Epithelial cell of prostate (primary cell): ENCODE results near the gene OVAAL.

Source experiments
- DNase-seq: peaks from one replicate; pipeline ENCODE4 v3.0.0-alpha.2; 2011; ENCODE audit warnings: low read depth, low spot score
- H3K27ac ChIP-seq: fragments of 450-650 bp; 2 replicates; pipeline ENCODE4 v1.5.1; 2017; ENCODE audit warnings: mild to moderate bottlenecking

OVAAL gene

GRCh38 chr1:180600343-180600742 is 41.6 kb downstream of the OVAAL start:
- DNase-seq, result no peak
- peak overlapping the region; percentile 24 for H3K27ac ChIP-seq

- no peak overlapping the region for H3K27ac ChIP-seq
- DNase-seq, result no peak
These were observed 42.7 kb downstream of the OVAAL start for GRCh38 chr1:180601512-180601911.

- no peak overlapping the region for H3K27ac ChIP-seq
- DNase-seq, result no peak
These were observed 44.6 kb downstream of the OVAAL start for GRCh38 chr1:180603223-180603849.

GRCh38 chr1:180603850-180604226 is 45.1 kb downstream of the OVAAL start:
- DNase-seq, result no peak
- H3K27ac ChIP-seq, result no peak overlapping the region

GRCh38 chr1:180606155-180606554 is 47.4 kb downstream of the OVAAL start:
- H3K27ac ChIP-seq, result no peak overlapping the region
- DNase-seq, result no peak

GRCh38 chr1:180609643-180610555 is 51.1 kb downstream of the OVAAL start:
- peak overlapping the region; percentile 20 for H3K27ac ChIP-seq
- no peak for DNase-seq

GRCh38 chr1:180610556-180611015 is 51.8 kb downstream of the OVAAL start:
- no peak for DNase-seq
- peak overlapping the region; percentile 60 for H3K27ac ChIP-seq

- peak overlapping the region; percentile 60 for H3K27ac ChIP-seq
- DNase-seq, result no peak
These were observed 52.5 kb downstream of the OVAAL start for GRCh38 chr1:180611016-180611930.

- DNase-seq, result no peak
- no peak overlapping the region for H3K27ac ChIP-seq
These were observed 53.9 kb downstream of the OVAAL start for GRCh38 chr1:180612632-180613031.

- peak; percentile 60 for DNase-seq
- H3K27ac ChIP-seq, result peak overlapping the region; percentile 58
These were observed 56.0 kb downstream of the OVAAL start for GRCh38 chr1:180614730-180615129.

GRCh38 chr1:180615493-180616290 is 56.9 kb downstream of the OVAAL start:
- no peak for DNase-seq
- peak overlapping the region; percentile 58 for H3K27ac ChIP-seq
